ENCODE results near the gene NMBR.
A peak's percentile ranks its signal among the peaks of the same experiment; 100 is the strongest.
"Not testable (repeated sequence)": the region's sequence is repeated elsewhere in the genome, so short reads cannot be mapped to it uniquely, and the experiment has no call there.

Gene NMBR

GRCh38 chr6:142055219-142055618 is 91.7 kb downstream of the NMBR start:
- no peak for DNase-seq (ENCODE audit: low read depth)

GRCh38 chr6:142051404-142051803 is 95.5 kb downstream of the NMBR start:
- DNase-seq (ENCODE audit: low read depth), result no peak

- no peak for DNase-seq (ENCODE audit: low read depth)
Observed at GRCh38 chr6:142048593-142048980, 98.3 kb downstream of the NMBR start.

- DNase-seq (ENCODE audit: low read depth), result no peak
Observed at GRCh38 chr6:142047934-142048592, 98.9 kb downstream of the NMBR start.

GRCh38 chr6:142045380-142046278 is 101.3 kb downstream of the NMBR start:
- peak; percentile 78 for DNase-seq (ENCODE audit: low read depth)

GRCh38 chr6:142035890-142036289 is 111.0 kb downstream of the NMBR start:
- DNase-seq (ENCODE audit: low read depth), result no peak

- DNase-seq (ENCODE audit: low read depth), result no peak
Observed at GRCh38 chr6:142031035-142031434, 115.9 kb downstream of the NMBR start.

GRCh38 chr6:142030115-142030619 is 116.8 kb downstream of the NMBR start:
- no peak for DNase-seq (ENCODE audit: low read depth)

GRCh38 chr6:142028527-142028926 is 118.4 kb downstream of the NMBR start:
- no peak for DNase-seq (ENCODE audit: low read depth)

- not testable (repeated sequence) for DNase-seq (ENCODE audit: low read depth)
Observed at GRCh38 chr6:142027804-142028203, 119.1 kb downstream of the NMBR start.

- no peak for DNase-seq (ENCODE audit: low read depth)
Observed at GRCh38 chr6:142027074-142027473, 119.8 kb downstream of the NMBR start.

GRCh38 chr6:142026471-142026870 is 120.5 kb downstream of the NMBR start:
- no peak for DNase-seq (ENCODE audit: low read depth)
